ENCODE data around the gene SLC6A4.
"Not testable (repeated sequence)": the region's sequence is repeated elsewhere in the genome, so short reads cannot be mapped to it uniquely, and the experiment has no call there.

The SLC6A4 gene

GRCh38 chr17:30238387-30239088 is 3.0 kb upstream of the SLC6A4 start:
- DNase-seq (ENCODE audit: low read depth, low spot score) = no peak

GRCh38 chr17:30238003-30238344 is 2.5 kb upstream of the SLC6A4 start:
- no peak for DNase-seq (ENCODE audit: low read depth, low spot score)

- DNase-seq (ENCODE audit: low read depth, low spot score) = no peak
Observed at GRCh38 chr17:30237296-30238002, 2.0 kb upstream of the SLC6A4 start.

- DNase-seq (ENCODE audit: low read depth, low spot score) = no peak
Observed at GRCh38 chr17:30236766-30237165, 1.3 kb upstream of the SLC6A4 start.

GRCh38 chr17:30236297-30236624 is 764 bp upstream of the SLC6A4 start:
- no peak for DNase-seq (ENCODE audit: low read depth, low spot score)

GRCh38 chr17:30234964-30235363 is 533 bp downstream of the SLC6A4 start:
- no peak for DNase-seq (ENCODE audit: low read depth, low spot score)

- no peak for DNase-seq (ENCODE audit: low read depth, low spot score)
Observed at GRCh38 chr17:30234296-30234695, 1.2 kb downstream of the SLC6A4 start.

GRCh38 chr17:30232824-30233427 is 2.6 kb downstream of the SLC6A4 start:
- DNase-seq (ENCODE audit: low read depth, low spot score) = no peak

- DNase-seq (ENCODE audit: low read depth, low spot score) = no peak
Observed at GRCh38 chr17:30232015-30232823, 3.3 kb downstream of the SLC6A4 start.

GRCh38 chr17:30230596-30231125 is 4.8 kb downstream of the SLC6A4 start:
- no peak for DNase-seq (ENCODE audit: low read depth, low spot score)

- DNase-seq (ENCODE audit: low read depth, low spot score) = not testable (repeated sequence)
Observed at GRCh38 chr17:30230009-30230408, 5.5 kb downstream of the SLC6A4 start.

- no peak for DNase-seq (ENCODE audit: low read depth, low spot score)
Observed at GRCh38 chr17:30229012-30229411, 6.5 kb downstream of the SLC6A4 start.

- no peak for DNase-seq (ENCODE audit: low read depth, low spot score)
Observed at GRCh38 chr17:30228011-30228410, 7.5 kb downstream of the SLC6A4 start.

GRCh38 chr17:30226878-30227277 is 8.6 kb downstream of the SLC6A4 start:
- DNase-seq (ENCODE audit: low read depth, low spot score) = peak; percentile 53

- no peak for DNase-seq (ENCODE audit: low read depth, low spot score)
Observed at GRCh38 chr17:30225919-30226553, 9.5 kb downstream of the SLC6A4 start.

GRCh38 chr17:30225112-30225511 is 10.4 kb downstream of the SLC6A4 start:
- no peak for DNase-seq (ENCODE audit: low read depth, low spot score)

GRCh38 chr17:30224419-30224960 is 11.0 kb downstream of the SLC6A4 start:
- DNase-seq (ENCODE audit: low read depth, low spot score) = no peak

GRCh38 chr17:30222721-30223175 is 12.7 kb downstream of the SLC6A4 start:
- DNase-seq (ENCODE audit: low read depth, low spot score) = no peak

GRCh38 chr17:30222251-30222650 is 13.2 kb downstream of the SLC6A4 start:
- DNase-seq (ENCODE audit: low read depth, low spot score) = no peak

GRCh38 chr17:30221346-30221745 is 14.2 kb downstream of the SLC6A4 start:
- DNase-seq (ENCODE audit: low read depth, low spot score) = no peak

- no peak for DNase-seq (ENCODE audit: low read depth, low spot score)
Observed at GRCh38 chr17:30220414-30220813, 15.1 kb downstream of the SLC6A4 start.

All from smooth muscle cell of the brain vasculature (primary cell).